HEK293 (cell line): ENCODE measurements around the gene ATP8A1.
"Not testable (repeated sequence)": the region's sequence is repeated elsewhere in the genome, so short reads cannot be mapped to it uniquely, and the experiment has no call there.

Source experiments
- CTCF ChIA-PET: fragments of 350-600 bp; formaldehyde crosslinking; extraction: SDS; loops from one replicate; lab custom pipeline; 2021; ENCODE audit warnings: antibody characterized with exemption; lab: Yijun Ruan, JAX
- POLR2A ChIA-PET: fragments of 300-600 bp; formaldehyde crosslinking; extraction: SDS; loops from one replicate; lab custom pipeline; 2020; ENCODE audit warnings: antibody characterized with exemption, inconsistent platforms; lab: Yijun Ruan, JAX
- H3K27ac ChIP-seq: fragments of 200-500 bp; sonication (Bioruptor generic); 2 replicates; pipeline ENCODE4 v1.5.1; 2014; ENCODE audit warnings: low read depth, low read length, control low read depth, inconsistent platforms; ENCODE audit errors: extremely low read depth
- H3K36me3 ChIP-seq, 2 experiments: fragments of 200-500 bp in 1 of 2; sonication (Bioruptor generic) in 1 of 2; 1 replicate in 1 of 2; 2 replicates in 1 of 2; pipeline ENCODE4 v1.5.1; 2014 to 2017; ENCODE audit warnings: inconsistent platforms in 2 of 2, low read length in 2 of 2; ENCODE audit not compliant: control insufficient read depth in 2 of 2, insufficient read depth in 1 of 2
- H3K4me1 ChIP-seq: fragments of 200-500 bp; sonication (Bioruptor generic); 2 replicates; pipeline ENCODE4 v1.5.1; 2014; ENCODE audit warnings: mild to moderate bottlenecking, low read length, inconsistent platforms; ENCODE audit not compliant: control insufficient read depth, insufficient read depth
- H3K4me3 ChIP-seq: 2 replicates; pipeline ENCODE4 v1.5.1; 2011; ENCODE audit warnings: low read depth, mild to moderate bottlenecking, control low read depth, low read length, moderate library complexity
- H3K9me3 ChIP-seq: fragments of 200-500 bp; sonication (Bioruptor generic); 2 replicates; pipeline ENCODE4 v1.5.1; 2014; ENCODE audit warnings: low read depth, low read length, inconsistent platforms; ENCODE audit not compliant: control insufficient read depth, insufficient read depth
- HOXD13 ChIP-seq: sonication (generic); formaldehyde crosslinking; IDR thresholded peaks from 2 replicates; pipeline ENCODE4 v1.8.0; 2022; ENCODE audit warnings: missing genetic modification reagents, borderline replicate concordance
- MEIS1 ChIP-seq: sonication (generic); formaldehyde crosslinking; IDR thresholded peaks from 2 replicates; pipeline ENCODE4 v1.8.1; 2022; ENCODE audit warnings: missing genetic modification reagents, mild to moderate bottlenecking, borderline replicate concordance
- SALL2 ChIP-seq: fragments of 450-650 bp; formaldehyde crosslinking; IDR thresholded peaks from 2 replicates; pipeline ENCODE4 v1.5.0; 2017; ENCODE audit warnings: missing biosample characterization, mild to moderate bottlenecking, missing genetic modification characterization, borderline replicate concordance
- ZBTB10 ChIP-seq: fragments of 450-650 bp; formaldehyde crosslinking; IDR thresholded peaks from 2 replicates; pipeline ENCODE4 v1.5.1; 2016; ENCODE audit warnings: missing biosample characterization, missing genetic modification characterization
- ZBTB44 ChIP-seq: fragments of 450-650 bp; IDR thresholded peaks from 2 replicates; pipeline ENCODE4 v1.5.1; 2018; ENCODE audit warnings: missing biosample characterization, mild to moderate bottlenecking, missing genetic modification characterization
- ZNF10 ChIP-seq: fragments of 450-650 bp; formaldehyde crosslinking; IDR thresholded peaks from 2 replicates; pipeline ENCODE4 v1.5.1; 2017; ENCODE audit warnings: missing biosample characterization, missing genetic modification characterization
- ZNF148 ChIP-seq: fragments of 450-650 bp; formaldehyde crosslinking; IDR thresholded peaks from 2 replicates; pipeline ENCODE4 v1.5.0; 2017; ENCODE audit warnings: missing biosample characterization, missing genetic modification characterization, borderline replicate concordance
- ZNF157 ChIP-seq: fragments of 450-650 bp; formaldehyde crosslinking; IDR thresholded peaks from 2 replicates; pipeline ENCODE4 v1.5.1; 2016; ENCODE audit warnings: missing biosample characterization, missing genetic modification characterization
- ZNF23 ChIP-seq: fragments of 450-650 bp; formaldehyde crosslinking; IDR thresholded peaks from 2 replicates; pipeline ENCODE4 v1.5.1; 2016; ENCODE audit warnings: missing biosample characterization, missing genetic modification characterization, borderline replicate concordance
- ZNF274 ChIP-seq, 2 experiments: fragments of 200-500 bp in 1 of 2; fragments of 450-650 bp in 1 of 2; sonication (Bioruptor generic) in 1 of 2; formaldehyde crosslinking in 1 of 2; IDR thresholded peaks; 2 replicates each; pipeline versions ENCODE4 v1.5.1 to v1.6.1; 2014 to 2016; ENCODE audit warnings: borderline replicate concordance in 1 of 2, inconsistent platforms in 1 of 2, low read length in 1 of 2, missing biosample characterization in 1 of 2, missing genetic modification characterization in 1 of 2
- ZNF292 ChIP-seq: fragments of 450-650 bp; formaldehyde crosslinking; IDR thresholded peaks from 2 replicates; pipeline ENCODE4 v1.5.1; 2016; ENCODE audit warnings: low read depth, missing biosample characterization, missing genetic modification characterization, borderline replicate concordance
- ZNF362 ChIP-seq: fragments of 450-650 bp; formaldehyde crosslinking; IDR thresholded peaks from 2 replicates; pipeline ENCODE4 v1.5.1; 2016; ENCODE audit warnings: missing biosample characterization, missing genetic modification characterization
- ZNF404 ChIP-seq: fragments of 450-650 bp; formaldehyde crosslinking; IDR thresholded peaks from 2 replicates; pipeline ENCODE4 v1.5.1; 2017; ENCODE audit warnings: missing biosample characterization, missing genetic modification characterization
- ZNF510 ChIP-seq: fragments of 450-650 bp; formaldehyde crosslinking; IDR thresholded peaks from 2 replicates; pipeline ENCODE4 v1.5.1; 2018; ENCODE audit warnings: mild to moderate bottlenecking, missing genetic modification characterization, missing biosample characterization; ENCODE audit not compliant: insufficient replicate concordance
- ZNF521 ChIP-seq: fragments of 450-650 bp; formaldehyde crosslinking; IDR thresholded peaks from 2 replicates; pipeline ENCODE4 v1.5.1; 2017; ENCODE audit warnings: missing biosample characterization, mild to moderate bottlenecking, missing genetic modification characterization
- ZNF548 ChIP-seq: fragments of 450-650 bp; formaldehyde crosslinking; IDR thresholded peaks from 2 replicates; pipeline ENCODE4 v1.5.1; 2016; ENCODE audit warnings: missing biosample characterization, missing genetic modification characterization
- ZNF558 ChIP-seq: fragments of 450-650 bp; formaldehyde crosslinking; IDR thresholded peaks from 2 replicates; pipeline ENCODE4 v1.5.1; 2016; ENCODE audit warnings: missing biosample characterization, missing genetic modification characterization
- ZNF560 ChIP-seq: fragments of 450-650 bp; formaldehyde crosslinking; IDR thresholded peaks from 2 replicates; pipeline ENCODE4 v1.5.1; 2017; ENCODE audit warnings: missing biosample characterization, missing genetic modification characterization, borderline replicate concordance
- ZNF701 ChIP-seq: fragments of 450-650 bp; formaldehyde crosslinking; IDR thresholded peaks from 2 replicates; pipeline ENCODE4 v1.5.1; 2016; ENCODE audit warnings: missing biosample characterization, missing genetic modification characterization
- ZNF837 ChIP-seq: fragments of 450-650 bp; formaldehyde crosslinking; IDR thresholded peaks from 2 replicates; pipeline ENCODE4 v1.5.1; 2016; ENCODE audit warnings: missing biosample characterization, missing genetic modification characterization
- ZXDB ChIP-seq: fragments of 450-650 bp; formaldehyde crosslinking; IDR thresholded peaks from 2 replicates; pipeline ENCODE4 v1.5.1; 2016; ENCODE audit warnings: missing biosample characterization, missing genetic modification characterization
- TF ChIP-seq, protein P1 (sequence below): fragments of 450-650 bp; formaldehyde crosslinking; IDR thresholded peaks from 2 replicates; pipeline ENCODE4; 2016; ENCODE audit warnings: missing biosample characterization, missing genetic modification characterization

ATP8A1 gene

DNA sequence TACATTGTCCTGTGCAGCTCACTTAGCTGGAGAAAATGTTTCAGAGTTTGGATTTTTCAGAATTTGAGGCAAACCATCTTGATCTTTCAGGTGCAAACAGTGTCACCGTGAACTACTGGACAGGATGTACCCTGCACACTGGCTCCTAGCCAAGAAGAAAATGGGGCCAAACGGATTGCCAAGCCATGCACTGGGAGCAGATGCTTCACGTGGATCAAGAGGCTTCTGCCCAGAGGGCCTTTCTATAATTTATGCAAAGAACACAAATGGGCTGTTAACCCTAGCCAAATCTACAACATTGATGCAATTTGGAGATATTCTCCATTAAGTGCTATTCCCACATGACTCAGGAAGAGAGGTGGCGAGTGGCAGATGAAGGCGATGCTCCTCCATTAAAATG lies 46.9 kb upstream of the ATP8A1 start:
- Histone ChIP-seq H3K27ac (no peak overlapping the region), H3K4me3 (no peak overlapping the region), H3K9me3 (no peaks in the 10 kb centered on the region), H3K36me3 (no peaks in the 10 kb centered on the region), H3K4me1 (no peaks in the 10 kb centered on the region)
- CTCF ChIA-PET: no interaction called here
- TF ChIP-seq ZBTB10 (tag by site-specific recombination) (no peak), HOXD13 (CRISPR knock-in tag) (no peak), ZNF558 (tag by site-specific recombination) (no peak), ZXDB (tag by site-specific recombination) (no peak)
- TF ChIP-seq, protein P1, sequence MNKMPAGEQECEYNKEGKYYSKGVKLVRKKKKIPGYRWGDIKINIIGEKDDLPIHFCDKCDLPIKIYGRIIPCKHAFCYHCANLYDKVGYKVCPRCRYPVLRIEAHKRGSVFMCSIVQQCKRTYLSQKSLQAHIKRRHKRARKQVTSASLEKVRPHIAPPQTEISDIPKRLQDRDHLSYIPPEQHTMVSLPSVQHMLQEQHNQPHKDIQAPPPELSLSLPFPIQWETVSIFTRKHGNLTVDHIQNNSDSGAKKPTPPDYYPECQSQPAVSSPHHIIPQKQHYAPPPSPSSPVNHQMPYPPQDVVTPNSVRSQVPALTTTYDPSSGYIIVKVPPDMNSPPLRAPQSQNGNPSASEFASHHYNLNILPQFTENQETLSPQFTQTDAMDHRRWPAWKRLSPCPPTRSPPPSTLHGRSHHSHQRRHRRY (tag by site-specific recombination): no peak
- POLR2A ChIA-PET: no interaction called here

- Histone ChIP-seq H3K4me3 (no peak overlapping the region), H3K4me1 (no peaks in the 10 kb centered on the region), H3K9me3 (no peaks in the 10 kb centered on the region), H3K27ac (no peak overlapping the region), H3K36me3 (no peaks in the 10 kb centered on the region)
- TF ChIP-seq ZNF362 (tag by site-specific recombination): no peak
- no peak for TF ChIP-seq ZNF10 (tag by site-specific recombination)
- TF ChIP-seq ZNF157 (tag by site-specific recombination): no peak
- no peak for TF ChIP-seq MEIS1
- TF ChIP-seq ZNF274 (IDR thresholded peaks at IDR 0.05; ENCODE audit: low read length): no peak
- TF ChIP-seq ZNF274 (tag by site-specific recombination; IDR thresholded peaks at IDR 0.05; ENCODE audit: borderline replicate concordance): no peak
- TF ChIP-seq ZNF404 (tag by site-specific recombination): no peak
- TF ChIP-seq ZNF292 (tag by site-specific recombination): no peak
- TF ChIP-seq ZBTB44 (tag by site-specific recombination): no peak
- TF ChIP-seq ZNF560 (tag by site-specific recombination): no peak
- TF ChIP-seq ZNF510 (tag by site-specific recombination): no peak
- no peak for TF ChIP-seq HOXD13 (CRISPR knock-in tag)
- no peak for TF ChIP-seq ZNF521 (tag by site-specific recombination)
- no peak for TF ChIP-seq ZNF23 (tag by site-specific recombination)
- no peak for TF ChIP-seq ZNF837 (tag by site-specific recombination)
- TF ChIP-seq ZNF701: no peak
- no peak for TF ChIP-seq ZNF148 (tag by site-specific recombination)
- no peak for TF ChIP-seq ZNF548 (tag by site-specific recombination)
- no peak for TF ChIP-seq SALL2 (tag by site-specific recombination)
- ChIA-PET POLR2A (no interaction called here), CTCF (no interaction called here)
These were observed 46.0 kb upstream of the ATP8A1 start for GRCh38 chr4:42702895-42703294.

GRCh38 chr4:42701780-42702179 lies 44.9 kb upstream of the ATP8A1 start:
- H3K4me3 ChIP-seq, CTCF ChIA-PET, POLR2A ChIA-PET, H3K36me3 ChIP-seq, H3K4me1 ChIP-seq, H3K9me3 ChIP-seq, H3K27ac ChIP-seq: not testable (repeated sequence)
